GM19351 (cell line): ENCODE data around the gene PRDM16.

ENCODE experiments used
- ATAC-seq: cut with Tn5 transposase; IDR thresholded peaks from one replicate; pipeline ENCODE4 v1.9.1; 2021; ENCODE audit warnings: mild to moderate bottlenecking, moderate library complexity; ENCODE audit not compliant: unreplicated experiment

The PRDM16 gene

DNA sequence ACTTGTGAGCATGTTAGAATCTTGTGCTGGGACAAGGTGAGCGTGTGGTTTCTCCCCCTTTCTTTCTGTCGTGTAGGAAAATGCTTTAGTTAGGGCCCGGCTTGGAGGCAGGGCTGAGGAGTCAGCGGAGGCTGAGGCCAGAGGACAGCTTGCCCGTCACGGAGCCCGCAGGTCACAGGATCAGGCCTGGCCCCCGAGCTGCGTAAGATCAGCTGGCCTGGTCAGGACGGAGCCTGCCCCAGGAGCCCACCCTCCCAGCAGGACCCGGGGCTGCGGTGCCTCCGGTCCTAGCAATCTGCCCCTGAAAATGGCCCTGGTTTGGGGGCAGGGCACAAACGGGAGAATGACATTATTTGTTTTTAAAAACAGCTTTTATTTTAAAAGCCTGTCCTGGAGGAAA is 52.0 kb downstream of the PRDM16 start:
- ATAC-seq = no peak

GRCh38 chr1:3121401-3122210 is 52.6 kb downstream of the PRDM16 start:
- no peak for ATAC-seq

DNA sequence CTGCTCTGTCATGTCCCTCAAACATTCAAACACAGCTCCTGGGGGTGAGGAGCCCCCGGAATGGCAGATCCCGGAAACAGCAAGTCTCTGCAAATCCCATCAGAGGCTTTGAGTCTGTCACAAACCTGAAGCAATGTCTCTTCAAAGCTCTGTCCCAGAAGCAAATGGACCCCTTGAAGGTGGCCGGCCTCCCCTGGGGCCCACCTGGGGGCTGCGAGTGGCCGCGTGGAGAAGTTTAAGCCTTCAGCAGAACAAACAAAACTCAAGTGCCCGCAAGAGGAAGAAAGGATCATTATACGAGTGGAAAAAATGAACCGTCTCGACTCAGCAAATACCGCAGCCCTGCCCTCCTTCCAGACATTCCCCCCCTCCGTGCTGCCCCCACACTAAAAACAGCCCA is 53.3 kb downstream of the PRDM16 start:
- no peak for ATAC-seq

DNA sequence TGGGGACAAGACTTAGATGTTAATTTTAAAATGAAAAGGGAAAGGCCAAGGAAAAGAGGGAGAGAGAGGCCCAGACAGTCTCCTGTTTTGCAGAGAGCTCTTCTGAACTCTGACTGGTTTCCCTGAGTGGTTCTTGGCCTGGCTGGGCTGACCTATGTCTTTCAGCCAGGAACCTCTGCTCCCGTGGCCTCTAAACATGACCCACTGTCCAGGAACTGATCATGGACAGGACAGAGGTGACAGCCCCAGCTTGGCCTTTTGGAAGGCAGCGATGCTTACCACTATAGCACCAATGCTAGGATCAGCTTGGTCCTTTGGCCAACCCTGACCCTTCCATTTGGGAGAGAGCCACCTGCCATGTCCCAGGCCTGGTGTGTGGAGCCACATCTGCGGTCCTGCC is 55.2 kb downstream of the PRDM16 start:
- ATAC-seq = no peak

DNA sequence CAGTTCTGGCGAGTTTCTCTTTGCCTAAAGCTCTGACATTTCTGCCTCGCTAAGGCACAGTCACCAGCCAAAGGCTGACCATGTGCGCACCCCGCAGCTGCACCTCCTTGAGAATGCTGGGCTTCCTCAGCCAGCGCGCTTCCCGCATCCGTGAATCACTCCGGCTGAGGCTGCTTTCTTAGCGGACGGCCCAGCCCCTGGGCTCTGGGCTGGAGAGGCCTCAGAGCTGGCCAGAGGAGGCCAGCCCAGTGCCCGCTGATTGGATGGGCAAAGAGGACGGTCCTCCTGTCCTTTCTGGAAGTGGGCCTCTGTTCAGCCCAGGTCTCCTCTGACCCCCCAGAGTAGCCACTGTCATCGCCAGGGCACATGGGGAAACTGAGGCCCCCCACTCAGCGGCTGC is 56.1 kb downstream of the PRDM16 start:
- ATAC-seq = no peak

GRCh38 chr1:3125546-3126368 is 56.8 kb downstream of the PRDM16 start:
- no peak for ATAC-seq

GRCh38 chr1:3126756-3127678 is 58.0 kb downstream of the PRDM16 start:
- no peak for ATAC-seq

DNA sequence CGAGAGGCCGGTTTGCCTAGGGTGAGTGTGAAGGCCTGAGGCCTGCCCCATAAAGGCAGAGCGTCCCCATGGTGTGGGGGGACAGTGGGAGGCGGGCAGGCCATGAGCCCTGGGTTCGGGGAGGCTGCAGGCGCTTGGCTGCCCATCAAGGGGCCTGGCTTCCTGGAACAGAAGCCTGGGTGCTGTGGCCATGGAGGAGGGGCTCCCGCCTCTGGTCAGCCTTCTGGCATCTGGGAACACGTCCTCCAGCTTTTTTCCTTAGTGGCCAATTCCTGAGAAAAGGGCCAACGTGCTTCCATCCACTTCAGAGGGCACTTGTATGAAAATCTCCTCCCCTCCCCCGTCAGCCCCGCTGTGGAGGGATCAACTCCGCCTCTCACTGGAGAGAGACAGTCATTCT is 58.7 kb downstream of the PRDM16 start:
- ATAC-seq = no peak

DNA sequence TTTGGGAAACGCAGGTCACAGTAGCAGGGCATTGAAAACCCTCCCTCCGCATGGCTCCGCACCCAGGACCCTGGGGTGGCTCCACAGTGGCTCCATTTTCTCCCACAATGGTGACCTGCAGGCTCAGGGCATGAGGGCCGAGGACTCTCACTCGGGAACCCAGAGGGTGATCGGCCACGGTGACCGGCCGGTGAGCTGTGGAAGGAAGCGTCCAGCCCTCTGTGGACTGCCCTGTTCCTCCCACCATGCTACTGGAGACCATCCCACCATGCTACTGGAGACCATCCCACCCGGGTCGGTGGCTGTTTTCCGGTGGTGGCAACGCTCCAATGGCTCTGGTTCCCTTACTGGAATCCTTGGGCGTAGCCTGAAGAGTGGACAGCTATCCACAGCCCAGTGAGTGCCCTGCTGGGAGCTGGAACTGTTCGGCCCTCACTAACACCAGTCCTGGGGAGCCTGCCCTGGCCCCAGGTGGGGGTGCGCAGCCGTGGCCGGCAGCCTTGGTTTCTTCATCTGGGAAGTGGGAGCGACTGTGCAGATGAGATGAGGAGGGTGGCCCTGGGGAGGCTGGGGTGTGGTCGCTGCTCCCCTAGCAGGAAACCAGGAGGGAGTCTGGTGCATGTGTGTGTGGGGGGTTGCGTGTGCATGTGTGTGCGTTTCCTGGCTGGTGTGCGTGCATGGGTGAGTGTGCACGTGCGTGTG is 59.6 kb downstream of the PRDM16 start:
- ATAC-seq = no peak

DNA sequence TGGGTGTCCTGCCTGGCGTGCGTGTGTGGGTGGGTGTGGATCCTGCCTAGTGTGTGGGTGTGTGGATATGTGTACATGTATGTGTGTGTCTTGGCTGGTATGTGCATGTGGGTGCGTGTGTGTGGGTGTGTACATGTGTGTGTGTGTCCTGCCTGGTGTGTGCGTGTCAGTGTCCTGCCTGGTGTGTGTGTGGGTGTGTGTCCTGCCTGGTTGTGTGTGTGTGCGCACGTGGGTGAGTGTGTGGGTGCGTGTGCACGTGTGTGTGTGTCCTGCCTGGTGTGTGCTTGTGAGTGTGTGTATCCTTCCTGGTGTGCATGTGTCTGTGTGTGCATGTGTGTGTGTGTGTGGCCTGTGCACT is 60.1 kb downstream of the PRDM16 start:
- ATAC-seq = no peak

GRCh38 chr1:3130268-3130667 is 61.3 kb downstream of the PRDM16 start:
- ATAC-seq = no peak

DNA sequence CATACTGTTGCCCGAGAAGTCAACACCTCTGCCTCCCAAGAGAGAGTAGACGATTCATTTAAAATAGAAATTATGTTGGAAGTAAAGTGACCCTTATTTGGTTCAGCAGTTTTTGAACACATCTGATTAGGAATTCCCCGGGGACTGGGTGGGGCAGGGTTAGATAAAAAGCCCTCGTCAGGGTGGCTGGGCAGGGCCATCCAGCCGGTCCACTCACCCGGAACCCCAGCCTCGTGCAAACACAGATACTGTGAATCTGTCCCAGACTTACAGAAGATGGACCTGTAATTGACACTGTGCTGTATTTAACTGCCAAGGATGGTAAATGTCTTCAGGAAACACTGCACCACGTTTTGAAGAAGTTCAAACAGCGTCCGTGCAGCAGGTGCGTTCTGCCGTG is 63.7 kb downstream of the PRDM16 start:
- no peak for ATAC-seq

DNA sequence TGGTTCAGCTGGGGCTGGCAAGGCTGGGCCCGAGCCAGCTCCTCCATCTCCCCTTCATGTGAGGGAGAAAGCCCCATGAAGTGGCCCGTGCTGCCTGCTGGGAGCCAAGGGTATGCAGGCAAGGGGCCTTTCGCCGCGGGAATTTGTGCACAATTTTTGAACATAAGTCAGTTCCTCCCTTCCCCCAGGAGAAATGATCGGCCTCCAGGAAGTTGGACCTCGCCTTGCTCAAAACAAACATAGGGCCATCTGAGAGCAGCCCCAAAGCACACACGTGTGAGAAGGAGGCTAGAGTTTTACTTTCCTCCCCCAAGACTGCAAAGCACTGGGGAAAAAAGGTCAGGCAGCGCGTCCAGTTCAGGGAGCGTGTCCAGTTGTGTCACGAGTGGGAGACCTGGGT is 64.7 kb downstream of the PRDM16 start:
- no peak for ATAC-seq

DNA sequence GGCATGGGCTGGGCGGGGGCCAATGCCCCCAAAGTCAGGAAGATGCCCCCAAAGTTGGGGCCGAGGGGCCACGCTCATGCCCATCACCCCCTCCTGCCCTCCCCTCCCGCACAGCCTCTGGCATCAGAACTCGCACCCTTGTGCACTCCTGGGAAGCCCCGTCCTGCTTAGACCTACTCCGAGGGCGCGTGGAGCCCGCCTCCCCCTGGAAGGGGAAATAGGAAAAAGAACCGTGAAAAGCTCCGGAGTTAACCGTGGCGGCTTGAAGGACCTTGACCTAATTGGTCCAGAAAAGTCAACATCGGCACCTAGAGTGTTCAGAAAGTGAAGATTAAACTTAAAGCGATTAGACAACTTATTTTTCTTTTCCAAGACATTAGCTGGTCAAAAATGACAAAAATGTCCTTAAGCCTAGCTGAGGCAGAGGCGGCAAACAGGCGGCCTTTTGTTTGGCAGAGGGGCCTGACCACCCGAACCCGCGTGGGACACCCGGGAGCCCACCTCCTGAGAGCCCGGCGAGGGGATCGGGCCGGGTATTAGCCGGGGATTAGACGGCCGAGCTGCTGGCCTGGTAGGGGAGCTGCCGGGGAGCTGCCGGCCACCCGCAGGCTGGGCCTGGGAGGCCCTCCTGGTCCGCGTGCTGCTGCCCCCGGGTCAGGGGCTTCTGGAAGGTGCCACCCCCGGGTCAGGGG is 65.5 kb downstream of the PRDM16 start:
- ATAC-seq = no peak

- ATAC-seq = no peak
Observed at GRCh38 chr1:3135073-3135702, 66.2 kb downstream of the PRDM16 start.

- no peak for ATAC-seq
Observed at GRCh38 chr1:3135744-3136455, 66.9 kb downstream of the PRDM16 start.

- ATAC-seq = no peak
Observed at GRCh38 chr1:3136532-3136931, 67.5 kb downstream of the PRDM16 start.

GRCh38 chr1:3137111-3138100 is 68.4 kb downstream of the PRDM16 start:
- no peak for ATAC-seq
